HepG2 (cell line): ENCODE results near the gene SLC6A7.

Experiments
- CTCF ChIP-seq: sonication (generic); formaldehyde crosslinking; IDR thresholded peaks from 2 replicates; pipeline ENCODE4 v1.5.0; 2020; ENCODE audit warnings: mild to moderate bottlenecking, missing genetic modification reagents, moderate library complexity
- HDAC6 ChIP-seq: fragments of 200-600 bp; sonication (generic); IDR thresholded peaks from 2 replicates; pipeline ENCODE4 v1.7.0; 2017; ENCODE audit warnings: mild to moderate bottlenecking, antibody characterized with exemption, low read length, low read depth
- POLR2AphosphoS5 ChIP-seq: IDR thresholded peaks from 2 replicates; pipeline ENCODE4 v1.6.1; 2012; ENCODE audit warnings: low read depth, low read length
- RFXAP ChIP-seq: sonication (generic); formaldehyde crosslinking; IDR thresholded peaks from 2 replicates; pipeline ENCODE4 v1.4.0; 2020; ENCODE audit warnings: missing genetic modification reagents, borderline replicate concordance
- RNF2 ChIP-seq: fragments of 450-650 bp; conservative IDR thresholded peaks from 2 replicates; pipeline ENCODE4 v1.6.1; 2016; ENCODE audit warnings: low read depth
- SIN3A ChIP-seq: IDR thresholded peaks from 2 replicates; pipeline ENCODE4 v1.6.1; 2011; ENCODE audit warnings: low read depth, mild to moderate bottlenecking, control low read depth, low read length, borderline replicate concordance
- SKIL ChIP-seq: sonication (generic); formaldehyde crosslinking; IDR thresholded peaks from 2 replicates; pipeline ENCODE4 v1.8.0; 2022; ENCODE audit warnings: missing genetic modification reagents, mild to moderate bottlenecking, moderate library complexity, borderline replicate concordance
- TP53 ChIP-seq: sonication (generic); formaldehyde crosslinking; conservative IDR thresholded peaks from 2 replicates; pipeline ENCODE4 v1.4.0; 2020; ENCODE audit warnings: missing genetic modification reagents
- ZNF232 ChIP-seq: sonication (generic); formaldehyde crosslinking; IDR thresholded peaks from 2 replicates; pipeline ENCODE4 v1.4.0; 2020; ENCODE audit warnings: missing genetic modification reagents, borderline replicate concordance
- ZNF431 ChIP-seq: sonication (generic); formaldehyde crosslinking; IDR thresholded peaks from 2 replicates; pipeline ENCODE4 v1.9.0; 2022; ENCODE audit warnings: missing genetic modification reagents, low read depth, mild to moderate bottlenecking, borderline replicate concordance

DNA sequence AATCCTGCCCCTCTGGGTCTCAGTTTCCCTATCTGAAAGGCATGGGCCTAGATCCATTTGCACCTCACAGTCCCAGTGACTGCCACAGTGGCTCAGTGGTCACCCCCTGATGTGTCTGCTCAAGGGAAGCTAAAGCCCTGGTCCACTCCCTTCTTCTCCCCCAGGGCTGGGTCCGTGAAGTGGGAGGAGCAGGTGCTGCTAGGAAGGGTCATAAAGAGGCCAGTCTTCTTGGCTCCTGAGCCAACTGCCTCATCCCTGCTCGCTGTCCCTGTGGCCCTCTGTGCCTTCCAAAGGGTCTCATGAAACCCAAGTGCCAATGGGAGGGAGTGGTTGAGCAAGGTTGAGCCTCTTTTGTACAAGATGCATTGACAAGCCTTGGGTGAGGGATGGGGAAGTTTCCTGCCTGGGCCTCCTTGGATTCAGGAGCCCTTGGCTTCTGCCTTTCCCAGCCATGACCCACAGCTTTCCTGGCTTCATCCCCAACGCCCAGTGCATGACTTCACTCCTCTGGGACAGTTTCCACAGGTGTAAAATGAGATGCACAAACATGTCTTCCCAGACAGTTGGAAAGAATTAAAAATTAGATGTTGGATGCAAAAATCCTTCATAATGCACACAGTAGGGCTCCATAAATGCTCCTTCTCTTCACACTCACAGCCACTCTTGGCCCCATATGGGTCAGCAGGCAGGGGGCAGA is 1.6 kb upstream of the SLC6A7 start:
- TF ChIP-seq POLR2AphosphoS5 (no peak), SKIL (CRISPR knock-in tag) (no peak), CTCF (CRISPR knock-in tag) (no peak), RFXAP (CRISPR knock-in tag) (no peak), TP53 (CRISPR knock-in tag) (no peak), ZNF431 (no peak), RNF2 (no peak), SIN3A (no peak), ZNF232 (CRISPR knock-in tag) (no peak), HDAC6 (no peak)
